NCI-H1092 (cell line): ENCODE measurements around the gene AK9.

Experiments
- DNase-seq: peaks from one replicate; lab custom pipeline; 2025; lab: John Stamatoyannopoulos, UW

Gene AK9

DNA sequence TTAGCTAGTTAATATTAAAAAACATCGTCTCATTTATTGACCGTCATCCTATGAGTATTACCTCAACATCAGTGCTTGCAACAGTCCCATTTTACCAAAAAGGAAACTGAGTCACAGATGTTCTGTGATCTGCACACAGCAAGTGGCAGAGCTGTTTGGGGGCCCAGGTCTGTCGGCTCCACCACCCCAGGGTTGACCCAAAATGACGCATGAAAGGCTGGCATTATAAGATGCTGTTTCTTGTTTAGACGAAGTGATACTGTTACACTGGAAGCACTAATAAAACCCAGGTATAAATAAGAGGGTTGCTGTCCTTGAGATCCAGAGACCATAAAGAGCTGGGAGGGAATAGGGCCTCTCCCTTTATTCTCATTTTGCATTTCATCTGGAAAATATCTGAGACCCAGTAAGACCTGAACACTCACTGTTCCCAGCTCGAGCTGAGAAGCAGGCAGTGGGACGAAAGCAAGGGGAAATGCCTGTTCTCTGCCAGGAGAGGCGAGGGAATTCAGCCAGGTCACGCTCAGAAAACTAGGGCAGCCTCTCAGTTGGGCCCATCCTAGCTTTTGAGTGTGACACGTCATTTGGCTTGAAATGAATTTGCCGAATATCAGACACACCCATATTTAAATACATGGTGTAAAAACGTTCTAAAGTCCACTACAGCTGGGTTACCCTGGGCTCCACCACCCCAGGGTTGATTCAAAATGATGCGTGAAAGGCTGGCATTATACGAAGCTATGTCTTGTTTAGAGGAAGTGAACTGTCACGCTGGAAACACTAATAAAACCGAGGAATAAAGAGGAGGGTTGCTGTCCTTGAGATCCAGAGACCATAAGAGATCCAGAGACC lies 234.1 kb downstream of the AK9 start:
- no peak for DNase-seq

GRCh38 chr6:109456111-109456583 lies 234.9 kb downstream of the AK9 start:
- no peak for DNase-seq

GRCh38 chr6:109455437-109456110 lies 235.4 kb downstream of the AK9 start, which contains the start of gene MICAL1:
Gene MICAL1 (minus strand): TSS chr6:109455772. CDS start chr6:109454196, 1,576 bp downstream.
- peak; percentile 63 for DNase-seq

GRCh38 chr6:109454496-109455436 lies 236.2 kb downstream of the AK9 start:
- no peak for DNase-seq

DNA sequence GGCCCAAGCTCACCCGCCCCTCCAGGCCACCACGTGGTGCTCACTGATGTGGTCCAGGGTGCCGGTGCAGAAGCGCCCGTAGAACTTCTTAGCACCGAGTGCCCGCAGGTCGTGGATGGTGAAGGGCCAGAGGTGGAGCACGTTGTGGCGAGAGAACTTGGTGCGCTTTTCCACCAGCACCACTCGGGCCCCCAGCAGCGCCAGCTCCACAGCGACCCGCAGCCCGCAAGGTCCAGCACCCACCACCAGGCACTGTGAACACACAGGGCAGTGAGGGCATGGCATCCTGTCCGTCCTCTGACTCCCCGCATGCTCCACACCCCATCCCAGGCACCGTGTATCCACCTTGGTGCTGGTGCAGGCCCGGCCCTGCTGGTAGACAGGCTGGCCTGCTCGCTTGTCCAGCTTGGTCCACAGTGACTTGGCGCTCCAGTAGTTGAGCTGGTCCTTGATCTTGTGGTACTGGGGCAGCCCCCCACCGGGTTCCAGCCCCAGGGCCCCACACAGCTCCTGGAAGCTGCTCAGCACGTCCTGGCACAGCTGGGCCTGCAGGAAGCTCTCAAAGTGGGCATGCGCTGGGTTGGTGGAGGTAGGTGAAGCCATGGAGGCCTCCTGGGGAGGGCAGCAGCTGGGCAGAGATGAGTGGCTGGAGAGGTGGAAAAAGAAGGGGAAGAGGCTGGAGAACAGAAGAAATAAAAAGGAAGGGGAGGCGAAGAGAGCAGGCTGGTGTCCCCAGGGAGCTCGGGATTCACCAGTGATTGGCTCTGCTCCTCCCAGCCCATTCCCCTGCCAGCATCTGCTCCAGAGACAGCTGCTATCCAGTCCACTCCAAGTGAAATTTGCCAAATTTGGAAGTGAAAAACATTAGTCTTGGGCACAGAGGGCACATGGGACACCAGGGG lies 237.2 kb downstream of the AK9 start:
- DNase-seq, result peak; percentile 65

DNA sequence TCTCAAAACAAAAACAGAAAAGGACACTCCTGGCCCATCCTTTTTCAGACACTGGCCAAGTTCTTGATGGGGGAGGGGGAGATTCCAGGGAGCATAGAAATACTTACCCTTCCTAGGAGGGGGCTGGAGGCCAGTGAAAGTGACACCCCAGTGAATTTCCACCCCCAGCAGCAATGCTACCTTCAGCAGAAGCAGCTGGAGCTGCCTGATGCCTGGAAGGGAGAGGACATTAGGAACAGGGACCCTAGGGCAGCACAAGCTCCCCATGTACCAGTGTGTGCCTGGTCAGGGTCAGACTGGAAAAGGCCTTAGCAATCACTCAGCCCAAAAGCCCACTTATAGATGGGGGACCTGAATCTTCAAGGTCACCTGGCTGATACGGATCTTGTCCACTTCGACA lies 237.8 kb downstream of the AK9 start:
- DNase-seq, result no peak

DNA sequence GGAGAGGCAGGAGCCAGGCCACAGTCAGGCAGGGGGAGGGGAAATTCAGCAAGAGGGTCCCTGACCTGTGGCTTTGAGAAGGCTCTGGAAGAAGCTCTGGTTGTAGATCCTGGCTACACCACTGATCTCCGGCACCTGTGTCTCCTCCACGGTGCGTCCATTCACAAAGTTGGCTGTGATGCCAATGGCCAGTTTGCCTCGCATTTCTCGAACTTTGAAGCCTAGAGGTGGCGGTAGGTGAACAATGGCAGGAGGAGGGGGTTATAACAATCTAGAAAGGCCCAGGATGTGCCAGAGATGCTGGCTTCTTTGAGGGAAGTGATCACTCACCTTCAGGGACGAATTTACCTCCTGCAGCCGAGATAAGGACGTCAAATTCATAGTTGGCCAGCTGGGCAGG lies 238.8 kb downstream of the AK9 start:
- DNase-seq, result no peak

- no peak for DNase-seq
Measured at GRCh38 chr6:109451376-109451775, 239.6 kb downstream of the AK9 start.

DNA sequence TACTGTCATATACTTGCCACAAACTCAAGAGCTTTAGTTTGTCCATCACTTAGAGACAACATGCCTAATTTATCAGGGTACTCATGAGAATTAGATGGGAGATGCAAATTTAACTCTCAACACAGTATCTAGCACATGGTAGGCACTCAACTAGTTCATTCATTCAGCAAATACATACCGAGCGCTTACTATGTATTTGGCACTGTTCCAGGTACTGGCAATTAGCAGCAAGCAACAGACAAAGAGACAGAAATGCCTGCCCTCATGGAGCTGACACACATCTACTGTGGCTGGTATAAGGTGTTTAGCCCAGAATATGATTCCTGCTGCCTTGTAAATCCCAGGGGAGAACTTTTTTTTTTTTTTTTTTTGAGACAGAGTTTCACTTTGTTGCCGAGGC lies 240.2 kb downstream of the AK9 start:
- no peak for DNase-seq

DNA sequence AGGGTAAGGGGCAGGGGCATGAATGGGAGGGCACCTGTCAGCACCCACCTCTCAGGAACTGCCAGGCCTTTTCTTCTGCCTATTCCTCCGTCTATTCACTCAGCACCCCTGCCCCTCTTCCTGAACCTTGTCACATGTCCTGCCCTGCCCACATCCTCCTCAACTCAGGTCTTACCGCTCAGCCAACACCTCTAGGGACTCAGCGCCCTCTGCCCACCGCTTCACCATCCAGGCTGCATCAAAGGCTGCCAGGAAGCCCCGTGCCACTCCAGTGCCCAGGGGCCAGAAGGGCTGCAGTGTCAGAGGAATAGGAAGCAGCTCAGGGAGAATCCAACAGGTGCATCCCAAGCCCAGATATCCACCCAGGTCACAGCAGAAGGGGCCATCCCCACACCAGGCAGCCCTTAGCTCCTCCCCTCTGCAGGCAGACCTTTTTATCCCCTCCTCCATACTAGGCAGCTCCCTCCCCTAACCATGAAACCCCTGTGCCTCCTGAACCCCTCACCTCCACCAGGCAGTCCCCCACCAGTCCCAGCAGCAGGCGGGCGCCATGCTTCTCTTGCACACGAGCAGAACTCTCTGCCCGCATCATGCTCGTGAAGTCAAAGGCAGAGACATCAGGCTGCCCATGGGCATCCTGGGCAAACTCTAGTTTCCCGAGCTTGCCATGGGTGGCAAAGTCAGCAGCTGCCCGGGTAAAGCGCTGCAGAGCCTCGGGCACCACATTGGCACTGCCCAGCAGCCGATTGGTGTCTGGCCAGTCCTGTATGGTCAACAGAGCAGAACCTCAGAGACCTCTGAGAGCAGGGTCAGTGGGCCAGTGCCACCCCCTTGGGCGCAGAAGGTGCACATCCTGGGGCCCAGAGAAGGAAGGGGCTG lies 241.0 kb downstream of the AK9 start:
- DNase-seq, result no peak

- no peak for DNase-seq
Measured at GRCh38 chr6:109449064-109449794, 241.8 kb downstream of the AK9 start.

DNA sequence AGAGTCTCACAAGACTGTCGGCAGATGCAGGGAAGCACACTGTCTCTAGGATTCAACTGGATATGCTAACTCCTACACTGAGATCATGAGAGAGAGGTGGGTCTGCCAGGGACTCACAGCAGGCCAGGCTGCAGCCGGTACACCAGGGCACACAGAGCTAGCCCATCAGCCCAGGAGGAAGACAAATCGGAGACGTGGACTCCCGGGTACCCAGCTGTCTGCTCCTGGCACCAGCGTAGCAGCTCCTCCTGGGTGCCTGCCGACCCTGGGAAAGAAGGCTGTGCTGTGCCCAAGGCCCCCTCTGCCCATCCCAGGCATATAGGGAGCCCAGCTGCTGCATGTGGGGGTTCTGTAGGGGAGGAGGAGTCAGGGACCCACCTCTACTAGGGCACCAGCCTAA lies 242.4 kb downstream of the AK9 start:
- DNase-seq, result no peak

GRCh38 chr6:109447878-109448555 lies 243.0 kb downstream of the AK9 start:
- no peak for DNase-seq

- no peak for DNase-seq
Measured at GRCh38 chr6:109447087-109447486, 243.9 kb downstream of the AK9 start.

- DNase-seq, result no peak
Measured at GRCh38 chr6:109446541-109446940, 244.5 kb downstream of the AK9 start.

GRCh38 chr6:109446072-109446471 lies 244.9 kb downstream of the AK9 start:
- DNase-seq, result no peak

GRCh38 chr6:109445382-109445781 lies 245.6 kb downstream of the AK9 start:
- DNase-seq, result no peak

- no peak for DNase-seq
Measured at GRCh38 chr6:109443425-109443950, 247.5 kb downstream of the AK9 start.
